Stimulated activated CD8-positive, alpha-beta memory T cell treated with anti-CD3 and anti-CD28 coated beads, Interleukin-4, amount 100 ng/mL, for 4 hours (primary cell): ENCODE data around the gene MORF4L2.

ENCODE experiments used
- DNase-seq, 2 donors: peaks; one replicate each; pipeline ENCODE4 v3.0.0-alpha.2; 2020; ENCODE audit warnings: low read depth in 2 of 2, low spot score in 1 of 2

The MORF4L2 gene

GRCh38 chrX:103686199-103687072 is at the start of gene MORF4L2:
MORF4L2 (minus strand) TSS chrX:103686699; CDS start chrX:103677027, 9,672 bp downstream.
- peak; percentile 56 to 83 for DNase-seq

- no peak for DNase-seq
These were observed 47.7 kb upstream of the MORF4L2 start for GRCh38 chrX:103734125-103734760.

- no peak for DNase-seq
These were observed 46.5 kb upstream of the MORF4L2 start for GRCh38 chrX:103733017-103733416.

GRCh38 chrX:103730796-103731493 is 44.4 kb upstream of the MORF4L2 start:
- no peak for DNase-seq

GRCh38 chrX:103730147-103730795 is 43.8 kb upstream of the MORF4L2 start:
- DNase-seq, result no peak

GRCh38 chrX:103729015-103729414 is 42.5 kb upstream of the MORF4L2 start:
- DNase-seq, result no peak

- DNase-seq, result no peak
These were observed 40.6 kb upstream of the MORF4L2 start for GRCh38 chrX:103727115-103727514.

GRCh38 chrX:103726477-103726876 is 40.0 kb upstream of the MORF4L2 start:
- DNase-seq, result no peak

- DNase-seq, result no peak
These were observed 36.0 kb upstream of the MORF4L2 start for GRCh38 chrX:103722505-103722904.

- DNase-seq, result no peak
These were observed 31.6 kb upstream of the MORF4L2 start for GRCh38 chrX:103718120-103718519.

- DNase-seq, result no peak
These were observed 30.5 kb upstream of the MORF4L2 start for GRCh38 chrX:103716962-103717361.

GRCh38 chrX:103710609-103711008 is 24.1 kb upstream of the MORF4L2 start, which contains the start of gene TMEM31:
TMEM31 (plus strand) TSS chrX:103710909; CDS start chrX:103712259, 1,350 bp downstream.
- DNase-seq, result no peak

GRCh38 chrX:103704863-103705262 is 18.4 kb upstream of the MORF4L2 start:
- DNase-seq, result no peak

- DNase-seq, result no peak
These were observed 12.7 kb upstream of the MORF4L2 start for GRCh38 chrX:103699243-103699642.

- no peak for DNase-seq
These were observed 11.2 kb upstream of the MORF4L2 start for GRCh38 chrX:103697687-103698086.

- DNase-seq, result no peak
These were observed 4.6 kb upstream of the MORF4L2 start for GRCh38 chrX:103691059-103691458.

GRCh38 chrX:103688946-103689345 is 2.4 kb upstream of the MORF4L2 start:
- no peak for DNase-seq

- DNase-seq, result peak in 1 of 2 donors; percentile 1
These were observed 1.2 kb upstream of the MORF4L2 start for GRCh38 chrX:103687696-103688201.

GRCh38 chrX:103687073-103687695 is 685 bp upstream of the MORF4L2 start:
- peak; percentile 71 to 73 for DNase-seq

GRCh38 chrX:103685396-103685795 is 1.1 kb downstream of the MORF4L2 start:
- no peak for DNase-seq
